Measurements from ENCODE around the gene RCN1.
"Not testable (repeated sequence)": the region's sequence is repeated elsewhere in the genome, so short reads cannot be mapped to it uniquely, and the experiment has no call there.

The RCN1 gene

DNA sequence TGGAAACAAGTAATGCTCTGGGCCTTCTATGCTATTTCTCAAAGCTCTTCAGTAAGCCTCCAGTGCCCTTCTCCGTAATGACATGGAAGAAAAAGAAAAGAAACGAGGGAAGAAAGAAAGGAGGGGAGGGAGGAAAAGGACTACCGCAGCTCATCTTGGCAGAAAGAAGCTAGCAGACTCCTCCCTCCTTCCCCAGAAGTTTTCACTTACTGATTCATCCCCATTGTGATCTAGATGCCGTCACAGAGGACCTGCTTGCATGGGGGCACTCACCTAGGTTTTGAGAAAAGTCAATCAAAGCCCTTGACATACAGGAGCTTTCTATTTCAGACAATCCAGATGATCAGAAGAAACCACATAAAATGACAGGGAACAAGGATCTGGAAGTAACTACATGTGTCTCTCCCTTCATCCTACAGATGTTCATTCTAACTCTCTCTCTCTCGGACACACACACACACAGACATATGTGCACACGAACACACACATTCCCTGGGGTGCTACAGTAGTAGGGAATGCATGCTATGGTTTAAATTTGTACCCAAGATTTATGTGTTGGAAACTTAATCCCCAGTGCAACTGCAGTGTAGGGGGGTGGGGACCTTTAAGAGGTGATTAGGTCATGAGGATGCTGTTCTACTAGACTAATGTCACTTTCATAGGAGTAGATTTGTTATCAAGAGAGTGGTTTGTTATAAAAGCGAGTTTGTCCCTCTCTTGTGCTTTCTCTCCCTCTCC, 37.6 kb upstream of the RCN1 start:
- no peak overlapping the region for H3K4me3 ChIP-seq (ENCODE audit: low read depth, low read length)
- DNase-seq (ENCODE audit: low read depth) = no peak
- in situ Hi-C loops (cut with HindIII; ENCODE audit: low sequenced_read_pairs) = no loop called here
- TF ChIP-seq, protein P1, sequence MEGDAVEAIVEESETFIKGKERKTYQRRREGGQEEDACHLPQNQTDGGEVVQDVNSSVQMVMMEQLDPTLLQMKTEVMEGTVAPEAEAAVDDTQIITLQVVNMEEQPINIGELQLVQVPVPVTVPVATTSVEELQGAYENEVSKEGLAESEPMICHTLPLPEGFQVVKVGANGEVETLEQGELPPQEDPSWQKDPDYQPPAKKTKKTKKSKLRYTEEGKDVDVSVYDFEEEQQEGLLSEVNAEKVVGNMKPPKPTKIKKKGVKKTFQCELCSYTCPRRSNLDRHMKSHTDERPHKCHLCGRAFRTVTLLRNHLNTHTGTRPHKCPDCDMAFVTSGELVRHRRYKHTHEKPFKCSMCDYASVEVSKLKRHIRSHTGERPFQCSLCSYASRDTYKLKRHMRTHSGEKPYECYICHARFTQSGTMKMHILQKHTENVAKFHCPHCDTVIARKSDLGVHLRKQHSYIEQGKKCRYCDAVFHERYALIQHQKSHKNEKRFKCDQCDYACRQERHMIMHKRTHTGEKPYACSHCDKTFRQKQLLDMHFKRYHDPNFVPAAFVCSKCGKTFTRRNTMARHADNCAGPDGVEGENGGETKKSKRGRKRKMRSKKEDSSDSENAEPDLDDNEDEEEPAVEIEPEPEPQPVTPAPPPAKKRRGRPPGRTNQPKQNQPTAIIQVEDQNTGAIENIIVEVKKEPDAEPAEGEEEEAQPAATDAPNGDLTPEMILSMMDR (IDR thresholded peaks at IDR 0.05; ENCODE audit: low read depth, low read length, missing control alignments) = no peak

DNA sequence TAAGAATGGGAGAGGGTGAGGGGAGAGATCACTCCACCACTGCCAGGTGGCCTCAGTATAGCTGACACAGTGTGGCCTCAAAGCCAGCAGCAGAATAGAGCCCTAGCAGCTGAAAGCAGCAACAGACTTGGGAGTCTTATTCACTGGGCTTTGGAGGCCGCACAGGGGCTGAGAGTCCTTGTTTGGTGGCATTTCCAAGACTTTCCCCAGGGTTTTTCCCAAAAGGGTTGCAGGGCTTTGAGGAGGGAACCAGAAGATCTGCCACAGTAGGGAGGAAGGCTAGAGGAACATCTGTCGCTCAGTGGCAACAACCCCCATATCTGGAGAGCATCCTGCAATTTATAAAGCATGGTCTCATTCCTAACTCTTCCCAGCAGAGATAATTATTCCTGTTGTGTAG, 35.0 kb upstream of the RCN1 start:
- TF ChIP-seq, protein P1 (IDR thresholded peaks at IDR 0.05; ENCODE audit: low read depth, low read length, missing control alignments) = no peak
- no peak for DNase-seq (ENCODE audit: low read depth)
- no peak overlapping the region for H3K4me3 ChIP-seq (ENCODE audit: low read depth, low read length)
- in situ Hi-C loops (cut with HindIII; ENCODE audit: low sequenced_read_pairs) = no loop called here

DNA sequence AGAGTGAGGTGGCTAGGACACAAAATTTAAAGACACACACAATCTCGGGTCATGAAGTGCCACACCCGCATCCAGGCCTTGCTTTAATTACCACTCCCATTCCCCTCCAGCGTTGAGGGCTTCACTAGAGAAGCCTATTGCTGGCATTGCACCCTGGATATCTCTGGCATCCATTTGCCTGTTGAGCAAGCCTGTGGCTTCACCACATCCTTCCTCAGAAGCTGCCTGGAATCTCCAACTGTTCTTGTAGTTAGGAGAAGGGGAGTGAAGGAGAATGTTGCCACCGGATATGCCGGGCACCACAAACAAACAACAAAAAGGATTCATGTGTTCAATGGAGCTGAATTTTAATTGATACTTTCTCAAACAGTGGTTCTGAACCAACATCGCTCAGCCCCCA, 34.4 kb upstream of the RCN1 start:
- in situ Hi-C loops (cut with HindIII; ENCODE audit: low sequenced_read_pairs) = no loop called here
- peak; percentile 48 for DNase-seq (ENCODE audit: low read depth)
- TF ChIP-seq, protein P1 (IDR thresholded peaks at IDR 0.05; ENCODE audit: low read depth, low read length, missing control alignments) = no peak
- H3K4me3 ChIP-seq (ENCODE audit: low read depth, low read length) = no peak overlapping the region

DNA sequence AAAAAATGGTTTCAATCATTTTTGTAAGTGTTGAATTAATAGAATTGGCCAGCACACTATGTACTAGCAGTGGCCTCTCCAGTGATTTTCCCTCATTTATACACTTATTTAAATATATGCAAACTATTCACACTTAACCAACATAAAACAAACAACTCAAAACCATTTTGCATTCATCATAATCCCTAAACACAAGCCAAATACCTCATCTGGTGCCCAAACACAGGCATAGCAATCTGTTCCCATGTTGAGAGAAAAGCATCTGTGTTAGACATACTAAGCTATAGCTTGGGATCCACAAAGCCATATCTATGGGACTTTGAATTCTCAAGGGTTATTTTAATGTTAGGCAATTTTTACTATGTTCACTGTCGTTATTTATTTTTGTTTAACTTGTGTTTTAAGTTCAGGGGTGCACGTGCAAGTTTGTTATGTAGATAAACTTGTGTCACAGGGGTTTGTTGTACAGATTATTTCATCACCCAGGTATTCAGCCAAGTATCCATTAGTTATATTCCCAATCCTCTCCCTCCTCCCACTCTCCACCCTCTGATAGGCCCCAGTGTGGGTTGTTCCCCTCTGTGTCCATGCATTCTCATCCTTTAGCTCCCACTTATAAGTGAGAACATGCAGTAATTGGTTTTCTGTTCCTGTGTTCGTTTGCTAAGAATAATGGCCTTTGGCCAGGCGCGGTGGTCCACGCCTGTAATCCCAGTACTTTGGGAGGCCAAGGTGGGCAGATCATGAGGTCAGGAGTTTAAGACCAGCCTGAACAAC, 31.0 kb upstream of the RCN1 start:
- TF ChIP-seq, protein P1 (IDR thresholded peaks at IDR 0.05; ENCODE audit: low read depth, low read length, missing control alignments) = no peak
- DNase-seq (ENCODE audit: low read depth) = no peak
- in situ Hi-C loops (cut with HindIII; ENCODE audit: low sequenced_read_pairs) = no loop called here
- H3K4me3 ChIP-seq (ENCODE audit: low read depth, low read length) = no peak overlapping the region

DNA sequence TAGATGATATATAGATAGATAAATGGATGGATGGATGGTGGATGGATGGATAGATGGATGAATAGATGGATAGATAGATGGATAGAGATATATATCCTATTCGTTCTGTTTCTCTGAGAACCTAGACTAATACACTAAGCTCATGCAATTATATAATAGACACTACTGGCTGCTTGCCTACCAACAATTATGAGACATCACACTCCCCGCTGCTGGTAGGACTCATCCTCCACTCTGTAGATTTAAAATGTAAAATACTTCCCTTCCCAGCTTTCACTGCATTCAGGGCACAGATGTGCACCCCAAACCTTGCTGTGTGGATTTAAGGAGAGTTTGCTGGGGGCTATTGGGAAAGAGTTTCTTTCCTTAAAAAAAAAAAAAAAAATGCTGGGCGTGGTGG, 28.3 kb upstream of the RCN1 start:
- in situ Hi-C loops (cut with HindIII; ENCODE audit: low sequenced_read_pairs) = no loop called here
- no peak for DNase-seq (ENCODE audit: low read depth)
- no peak overlapping the region for H3K4me3 ChIP-seq (ENCODE audit: low read depth, low read length)
- TF ChIP-seq, protein P1 (IDR thresholded peaks at IDR 0.05; ENCODE audit: low read depth, low read length, missing control alignments) = no peak

DNA sequence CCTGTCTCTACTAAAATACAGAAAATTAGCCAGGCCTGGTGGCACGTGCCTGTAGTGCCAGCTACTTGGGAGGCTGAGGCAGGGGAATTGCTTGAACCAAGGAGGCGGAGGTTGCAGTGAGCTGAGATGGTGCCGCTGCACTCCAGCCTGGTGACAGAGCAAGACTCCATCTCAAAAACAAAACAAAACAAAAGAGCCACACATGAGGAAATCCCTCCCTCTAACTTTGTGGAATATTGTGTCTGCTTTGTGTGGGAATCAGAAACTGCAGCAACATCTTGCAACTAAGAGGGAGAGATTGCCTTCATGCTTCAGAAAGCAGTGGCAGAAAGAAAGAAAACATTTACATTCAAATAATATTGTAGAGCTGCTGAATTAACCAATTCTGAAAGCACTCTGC, 27.8 kb upstream of the RCN1 start:
- DNase-seq (ENCODE audit: low read depth); in situ Hi-C loops (cut with HindIII; ENCODE audit: low sequenced_read_pairs); H3K4me3 ChIP-seq (ENCODE audit: low read depth, low read length): not testable (repeated sequence)
